Ovary (tissue), 9 donors: Measurements from ENCODE around the gene F12. TPM values are rescaled to one million over a fixed set of nuclear protein-coding genes. Genes with fewer than 3 reads are reported as not detected.

Experiments
- DNase-seq, 5 donors: peaks; one replicate each; pipeline ENCODE4 v3.0.0-alpha.2; 2019 to 2020
- H3K27ac ChIP-seq, 2 donors: fragments of 200-600 bp; one replicate each; pipeline versions ENCODE4 v1.5.1 to v1.8.0; 2019 to 2022
- H3K27me3 ChIP-seq: fragments of 200-600 bp; one replicate; pipeline ENCODE4 v1.8.0; 2022
- H3K36me3 ChIP-seq: fragments of 200-600 bp; sonication (generic); one replicate; pipeline ENCODE4 v1.5.1; 2019
- H3K4me1 ChIP-seq: one replicate; pipeline ENCODE4 v1.8.1; 2013; ENCODE audit warnings: mild to moderate bottlenecking, moderate library complexity; ENCODE audit not compliant: insufficient read depth
- H3K4me3 ChIP-seq: fragments of 200-600 bp; sonication (generic); one replicate; pipeline ENCODE4 v1.5.1; 2017
- H3K9me3 ChIP-seq, 2 donors: fragments of 200-600 bp in 1 of 2; sonication (generic) in 1 of 2; one replicate each; pipeline versions ENCODE4 v1.5.1 to v1.8.1; 2013 to 2019; ENCODE audit warnings: mild to moderate bottlenecking in 1 of 2, moderate library complexity in 1 of 2
- EP300 ChIP-seq: sonication (generic); formaldehyde crosslinking; IDR thresholded peaks from one replicate; pipeline ENCODE4 v1.6.1; 2017; ENCODE audit warnings: antibody characterized with exemption
- POLR2A ChIP-seq: fragments of 450-650 bp; IDR thresholded peaks from one replicate; pipeline ENCODE4 v1.6.1; 2017; ENCODE audit warnings: antibody characterized with exemption, mild to moderate bottlenecking, moderate library complexity
- WGBS, 3 donors: extraction: QIAGEN DNeasy Blood & Tissue Kit in 1 of 3; methylation state at CpG; one replicate each; pipeline versions ENCODE4 v1.1.5 to v1.1.7; 2013 to 2017; 5-methylcytosine and 5-hydroxymethylcytosine counted together
- intact Hi-C, 4 donors: fragments of 100-400 bp; cut with DNase I; formaldehyde crosslinking; loops; one replicate each; pipeline versions ENCODE4 v1.11.0 to v1.15.1; 2022 to 2023
- polyA plus RNA-seq, 2 donors: library from polyadenylated mRNA; stranded (reverse); fragments of 200-250 nt in 1 of 2; fragments of 350-450 nt in 1 of 2; fragmentation: Illumina TruSeq in 1 of 2; extraction: RNeasy Lipid Tissue Mini Kit (QIAGEN cat#74804) in 1 of 2; gene quantifications; one replicate each; pipeline ENCODE4 v1.2.3, GENCODE V29; 2013 to 2014
- total RNA-seq, 7 donors: library from RNA; depleted of rRNA in 2 of 7; stranded (reverse); fragments of >200 nt in 2 of 7; fragmentation: NEBNext Ultra II Directional in 3 of 7; extraction: Animal tissue kit (Norgen Biotek cat#: 25700) in 3 of 7; gene quantifications; one replicate each; pipeline versions ENCODE4 v1.1.0 to v1.2.4, GENCODE V29; 2016 to 2023
- TF ChIP-seq, protein P1 (sequence below), 3 donors: fragments of 450-650 bp in 2 of 3; fragments of 200-600 bp in 1 of 3; IDR thresholded peaks; one replicate each; pipeline versions ENCODE4 v1.5.1 to v1.8.0; 2016 to 2022; ENCODE audit warnings: antibody characterized with exemption in 3 of 3, mild to moderate bottlenecking in 1 of 3
- donor health status: DM: no; HTN: no; CAD: no; lungs with moderate emphysema.
- donor health status: DM: no; HTN: no; CAD: no.
- donor health status: Bipolar disorder and iron deficiency.
- donor health status: DM: yes; HTN: yes; CAD: no.
- donor health status: DM: no; HTN: no; CAD: no.
- donor health status: DM: yes; HTN: yes; CAD: no.

F12 gene
- total and polyA plus RNA-seq, 9 donors = 0.28 to 1.7 TPM; not detected in 7

DNA sequence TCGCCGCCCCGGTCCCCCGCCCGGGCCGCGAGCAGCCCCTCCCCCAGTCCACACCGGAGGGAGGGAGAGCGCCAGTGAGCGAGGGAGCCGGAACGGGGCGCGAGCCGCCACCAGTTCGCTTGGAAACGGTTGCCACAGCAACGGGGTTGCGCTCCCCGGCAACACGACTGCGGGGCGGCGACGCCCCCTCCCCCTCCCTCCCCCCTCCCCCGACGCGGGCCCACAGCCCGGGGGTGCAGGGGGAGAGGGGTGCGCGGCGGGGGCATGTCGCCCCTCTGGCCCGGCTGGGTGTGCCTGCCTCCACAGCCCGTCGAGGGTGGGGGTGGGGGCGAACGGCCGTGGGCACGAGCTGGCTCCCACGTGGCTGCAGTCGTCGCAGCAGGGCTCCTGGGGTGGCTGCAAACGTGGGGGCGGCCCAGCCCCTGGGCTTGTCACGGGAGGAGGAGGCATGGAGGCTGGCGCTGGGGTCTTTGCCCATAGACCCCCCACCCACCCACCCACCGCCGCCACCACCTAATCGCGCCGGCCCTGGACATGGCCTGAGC, 37.8 kb upstream of the F12 start:
- H3K36me3 ChIP-seq = no peaks in the 10 kb centered on the region
- WGBS, 3 donors = 1 to 2% methylated on average over 16 to 44 of the region's 52 CpGs; no CpG with 5 or more reads in 1 of the 3 donors
- intact Hi-C loops = loop anchor here in 1 of 4 donors (5.0 kb wide), 1 partner anchor 40 kb away; the partner anchor contains the start of gene F12
- TF ChIP-seq EP300 (no peak), POLR2A (no peak)
- TF ChIP-seq, protein P1, sequence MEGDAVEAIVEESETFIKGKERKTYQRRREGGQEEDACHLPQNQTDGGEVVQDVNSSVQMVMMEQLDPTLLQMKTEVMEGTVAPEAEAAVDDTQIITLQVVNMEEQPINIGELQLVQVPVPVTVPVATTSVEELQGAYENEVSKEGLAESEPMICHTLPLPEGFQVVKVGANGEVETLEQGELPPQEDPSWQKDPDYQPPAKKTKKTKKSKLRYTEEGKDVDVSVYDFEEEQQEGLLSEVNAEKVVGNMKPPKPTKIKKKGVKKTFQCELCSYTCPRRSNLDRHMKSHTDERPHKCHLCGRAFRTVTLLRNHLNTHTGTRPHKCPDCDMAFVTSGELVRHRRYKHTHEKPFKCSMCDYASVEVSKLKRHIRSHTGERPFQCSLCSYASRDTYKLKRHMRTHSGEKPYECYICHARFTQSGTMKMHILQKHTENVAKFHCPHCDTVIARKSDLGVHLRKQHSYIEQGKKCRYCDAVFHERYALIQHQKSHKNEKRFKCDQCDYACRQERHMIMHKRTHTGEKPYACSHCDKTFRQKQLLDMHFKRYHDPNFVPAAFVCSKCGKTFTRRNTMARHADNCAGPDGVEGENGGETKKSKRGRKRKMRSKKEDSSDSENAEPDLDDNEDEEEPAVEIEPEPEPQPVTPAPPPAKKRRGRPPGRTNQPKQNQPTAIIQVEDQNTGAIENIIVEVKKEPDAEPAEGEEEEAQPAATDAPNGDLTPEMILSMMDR (IDR thresholded peaks at IDR 0.05) = no peak
- H3K27me3 ChIP-seq = no peaks in the 10 kb centered on the region
- H3K9me3 ChIP-seq = no peaks in the 10 kb centered on the region
- H3K27ac ChIP-seq = no peak overlapping the region
- DNase-seq = peak; percentile 50 to 70 (median 66)
- peaks cover 6% of the 10 kb centered on the region for H3K4me1 ChIP-seq
- H3K4me3 ChIP-seq = peak overlapping the region; percentile 42

DNA sequence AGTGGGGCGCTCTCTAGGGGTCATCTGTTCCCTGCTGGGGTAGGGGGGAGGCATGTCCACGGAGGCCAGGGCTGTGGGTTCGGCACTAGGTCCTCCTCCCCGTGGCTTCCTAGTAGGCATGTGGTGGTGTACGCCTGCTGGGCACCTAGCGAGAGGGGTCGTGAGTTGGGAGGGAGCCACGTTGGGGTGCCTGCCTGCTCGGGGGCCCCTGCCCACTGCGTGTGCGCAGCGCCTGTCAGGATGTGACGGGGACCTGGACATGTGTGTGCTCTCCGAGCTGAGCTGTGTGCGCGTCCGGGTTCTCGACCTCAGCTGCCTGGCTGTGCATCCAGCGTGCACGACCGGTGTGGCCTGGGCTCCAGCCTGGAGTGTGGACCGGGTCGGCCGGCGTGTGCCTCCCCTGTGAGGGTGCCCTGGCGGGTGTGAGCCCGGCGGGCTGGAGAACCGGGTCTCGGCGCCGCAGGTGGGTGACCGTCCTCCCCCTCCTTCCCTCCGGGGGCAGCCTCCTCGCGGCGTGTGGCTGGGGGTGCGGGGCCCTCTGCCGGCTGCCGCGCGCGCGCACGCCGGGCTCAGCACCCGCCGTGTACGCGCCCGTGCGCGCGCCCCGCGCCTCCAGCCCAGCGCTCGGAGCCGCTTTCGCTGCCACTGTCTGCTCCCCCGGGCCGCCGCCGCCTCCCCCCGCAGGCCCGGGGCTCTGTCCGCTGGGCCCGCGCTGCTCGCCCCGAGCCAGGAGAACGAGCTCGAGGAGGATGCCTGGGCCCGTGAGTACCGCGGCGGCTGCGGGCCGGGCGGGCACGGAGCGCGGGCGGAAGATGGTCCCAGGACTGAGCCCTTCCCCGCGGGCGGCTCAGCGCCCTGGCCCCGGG, 37.1 kb upstream of the F12 start, which contains the start of gene PRR7:
Gene PRR7, plus strand, starts transcription at position 615 of the 866 bp plus-strand sequence. CDS start 8,254 bp downstream, outside the sequence.
- DNase-seq = peak; percentile 55 to 80 (median 69)

DNA sequence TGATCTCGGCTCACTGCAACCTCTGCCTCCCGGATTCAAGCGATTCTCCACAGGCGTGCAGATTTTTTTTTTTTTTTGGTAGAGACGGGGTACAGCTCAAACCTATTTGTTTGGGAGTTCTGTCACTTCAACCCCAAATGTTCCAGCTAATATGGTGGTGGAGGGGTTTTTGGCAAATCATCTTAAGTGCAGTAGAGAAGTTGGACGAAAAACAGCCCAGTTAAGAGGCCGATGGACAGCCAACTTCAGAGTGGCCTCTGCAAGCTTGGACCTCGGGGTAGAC, 36.5 kb upstream of the F12 start:
- Histone ChIP-seq H3K27me3 (no peaks in the 10 kb centered on the region), H3K9me3 (no peaks in the 10 kb centered on the region), H3K4me3 (no peak overlapping the region), H3K27ac (no peak overlapping the region), H3K4me1 (peaks cover 6% of the 10 kb centered on the region), H3K36me3 (no peaks in the 10 kb centered on the region)
- TF ChIP-seq, protein P1 (IDR thresholded peaks at IDR 0.05) = no peak
- TF ChIP-seq EP300 = no peak
- no peak for TF ChIP-seq POLR2A
- intact Hi-C loops = loop anchor here in 1 of 4 donors (5.0 kb wide), 1 partner anchor 39 kb away; the partner anchor contains the start of gene F12
- 1 to 2% (median 1%) methylated on average over 8 of the region's 8 CpGs for WGBS, 3 donors
- DNase-seq = no peak

More for the DNA sequence above, 37.1 kb upstream of the F12 start, which contains the start of gene PRR7:
- H3K36me3 ChIP-seq = no peaks in the 10 kb centered on the region
- no peak for TF ChIP-seq POLR2A
- TF ChIP-seq, protein P1 (IDR thresholded peaks at IDR 0.05) = peak in 2 of 3 donors; percentile 8 to 9
- intact Hi-C loops = loop anchor here in 1 of 4 donors (5.0 kb wide), 1 partner anchor 39 kb away; the partner anchor contains the start of gene F12
- no peaks in the 10 kb centered on the region for H3K27me3 ChIP-seq
- H3K27ac ChIP-seq = no peak within 1 kb of the TSS
- 0% methylated on average over 27 to 87 of the region's 89 CpGs for WGBS, 3 donors
- H3K4me3 ChIP-seq = peak within 1 kb of the TSS; percentile 42
- no peaks in the 10 kb centered on the region for H3K9me3 ChIP-seq
- peaks cover 6% of the 10 kb centered on the region for H3K4me1 ChIP-seq

DNA sequence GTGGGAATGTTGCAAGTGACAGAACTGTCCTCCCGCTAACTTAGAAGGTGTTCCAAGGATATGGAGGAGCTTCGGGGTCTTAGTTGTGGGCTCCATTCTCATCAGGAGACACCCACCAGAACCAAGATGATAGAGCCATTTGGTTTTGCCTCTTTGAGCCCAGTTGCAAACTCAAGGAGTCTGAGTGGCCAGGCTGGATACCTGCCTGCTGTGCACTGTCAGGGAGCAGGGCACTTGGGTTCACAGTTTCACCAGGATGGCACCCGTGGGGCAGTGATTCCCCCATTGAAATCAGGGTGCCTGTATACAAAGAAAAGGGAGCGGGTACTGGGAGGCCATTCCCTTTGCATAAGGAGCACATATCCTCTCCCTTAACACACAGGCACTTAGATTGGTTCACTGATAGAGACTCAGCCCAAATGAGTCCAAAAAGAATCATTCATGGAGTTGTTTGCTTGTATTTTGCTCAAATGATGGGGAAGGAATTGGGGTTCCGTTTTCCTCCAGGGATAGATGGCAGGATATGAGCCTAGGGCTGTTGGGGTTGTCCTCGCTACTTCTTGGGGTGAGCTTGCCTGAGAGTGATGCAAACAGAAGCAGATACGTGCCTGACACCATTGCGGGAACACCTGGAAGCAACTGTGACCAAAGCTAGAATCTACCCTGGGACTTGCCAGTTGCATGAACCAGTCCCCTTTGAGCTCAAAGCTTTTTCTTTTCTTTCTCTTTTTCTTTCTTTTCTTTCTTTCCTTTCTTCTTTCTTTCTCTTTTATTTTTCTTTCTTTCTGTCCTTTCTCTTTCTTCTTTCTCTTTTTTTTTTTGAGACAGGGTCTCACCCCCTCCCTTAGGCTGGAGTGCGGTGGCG, 35.9 kb upstream of the F12 start:
- no peaks in the 10 kb centered on the region for H3K36me3 ChIP-seq
- H3K27ac ChIP-seq = no peak overlapping the region
- no peak for DNase-seq
- TF ChIP-seq POLR2A = no peak
- no peak for TF ChIP-seq EP300
- TF ChIP-seq, protein P1 (IDR thresholded peaks at IDR 0.05) = no peak
- intact Hi-C loops = loop anchor here in 1 of 4 donors (5.0 kb wide), 1 partner anchor 38 kb away; the partner anchor contains the start of gene F12
- H3K9me3 ChIP-seq = no peaks in the 10 kb centered on the region
- WGBS, 3 donors = 39 to 47% (median 44%) methylated on average over 10 of the region's 10 CpGs
- H3K4me1 ChIP-seq = peaks cover 6% of the 10 kb centered on the region
- H3K27me3 ChIP-seq = no peaks in the 10 kb centered on the region
- no peak overlapping the region for H3K4me3 ChIP-seq
